Camera-type eye (tissue), 1 donor: ENCODE measurements around the gene KCNJ12. TPM values are rescaled to one million over a fixed set of nuclear protein-coding genes. Genes with fewer than 3 reads are reported as not detected.

Experiments
- total RNA-seq: library from RNA; depleted of rRNA; stranded (reverse); fragments of >200 nt; gene quantifications from one replicate; pipeline ENCODE4 v1.2.3, GENCODE V29; 2014

The KCNJ12 gene
- 9.8 TPM for total RNA-seq

GRCh38 chr17:21376081-21376758 is at the start of gene KCNJ12:
Gene KCNJ12, plus strand, starts transcription at chr17:21376357. Its CDS starts 38,986 bp downstream, at chr17:21415343.

Other genes starting within 250 kb of the KCNJ12 start
- 20.0 TPM for gene DHRS7B, start 249.4 kb upstream of the KCNJ12 start, total RNA-seq
- 23.1 TPM for gene TMEM11, start 162.2 kb upstream of the KCNJ12 start, total RNA-seq
- gene NATD1, start 122.9 kb upstream of the KCNJ12 start, total RNA-seq: 9.5 TPM
- 15.3 TPM for gene MAP2K3, start 91.6 kb upstream of the KCNJ12 start, total RNA-seq